HG03521 (cell line): ENCODE data around the gene RABGAP1L.
"Not testable (repeated sequence)": the region's sequence is repeated elsewhere in the genome, so short reads cannot be mapped to it uniquely, and the experiment has no call there.

Source experiments
- ATAC-seq: cut with Tn5 transposase; IDR thresholded peaks from one replicate; pipeline ENCODE4 v1.9.1; 2021; ENCODE audit warnings: mild to moderate bottlenecking, moderate library complexity; ENCODE audit not compliant: unreplicated experiment

The RABGAP1L gene

DNA sequence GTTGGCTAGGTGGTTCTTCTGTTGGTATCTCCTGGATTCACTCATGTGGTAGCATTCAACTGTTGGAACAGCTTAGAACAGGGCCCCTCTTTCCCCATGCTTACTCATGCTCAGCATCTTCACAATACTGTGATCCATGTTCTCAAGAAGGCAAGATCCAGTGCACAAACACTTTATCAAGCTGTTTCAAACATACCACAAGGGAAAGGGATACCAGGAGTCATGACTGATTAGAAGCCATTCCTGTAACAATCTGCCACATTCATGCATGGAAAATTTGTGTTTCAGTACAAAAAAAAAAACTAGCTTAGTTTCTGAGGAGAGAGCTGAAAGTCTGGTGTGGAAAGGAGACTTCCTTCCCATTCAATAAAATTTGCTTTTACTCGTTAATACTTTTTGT, 670.7 kb downstream of the RABGAP1L start:
- ATAC-seq: no peak

DNA sequence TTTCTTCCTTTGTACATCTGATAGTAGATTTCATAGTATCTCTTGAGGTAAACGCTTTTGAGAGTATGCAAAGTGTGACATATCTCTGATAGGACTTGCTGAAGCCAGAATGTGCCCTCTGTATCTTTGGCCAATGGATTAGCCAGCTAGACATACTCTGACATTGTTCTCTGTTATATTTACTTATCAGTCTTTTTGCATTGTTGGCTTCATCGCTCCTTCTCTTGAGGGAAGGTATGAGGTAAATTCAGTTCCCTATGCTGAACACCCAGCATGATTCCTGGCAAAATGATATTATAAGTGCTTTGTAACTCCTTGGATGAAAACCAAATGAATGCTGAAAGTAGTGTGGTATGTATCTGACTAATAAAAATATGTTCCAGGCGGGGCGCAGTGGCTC, 677.2 kb downstream of the RABGAP1L start:
- ATAC-seq: no peak

DNA sequence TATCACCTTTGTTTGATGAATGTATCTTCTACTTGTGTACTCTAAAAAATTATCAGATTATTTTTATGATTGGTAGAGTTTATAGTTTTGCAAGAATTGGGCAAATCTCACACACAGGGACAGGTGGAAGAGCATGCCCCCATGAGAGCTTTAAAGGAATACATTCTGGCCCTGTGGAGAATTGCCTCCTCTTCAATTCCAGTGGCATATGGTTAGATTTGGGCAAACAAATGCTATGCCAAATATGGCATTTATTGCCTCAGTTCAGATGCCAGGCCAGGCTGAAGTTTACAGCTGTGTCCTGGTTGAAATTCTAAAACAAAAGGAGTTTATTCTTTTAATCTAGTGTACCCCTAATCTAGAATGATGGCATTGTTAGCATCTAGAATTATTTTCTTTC, 678.1 kb downstream of the RABGAP1L start:
- ATAC-seq: no peak

DNA sequence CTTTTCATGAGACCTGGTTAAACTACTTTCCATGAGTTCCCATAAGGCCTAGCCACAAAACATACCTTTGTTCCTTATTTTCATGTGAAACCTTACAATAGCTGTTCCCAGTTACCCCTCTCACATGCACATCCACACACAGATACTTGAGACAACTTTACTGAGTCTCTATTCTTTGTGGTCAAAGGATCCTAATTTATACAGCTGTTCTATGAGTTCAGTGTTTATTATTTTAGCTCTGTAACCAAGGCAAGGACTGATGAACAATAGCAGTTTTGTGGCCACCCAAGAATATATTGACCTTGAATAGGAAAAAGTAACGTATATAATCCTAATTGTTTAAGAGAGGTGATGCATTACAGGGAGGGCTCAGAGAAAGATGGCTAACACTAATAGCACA, 679.9 kb downstream of the RABGAP1L start:
- no peak for ATAC-seq

DNA sequence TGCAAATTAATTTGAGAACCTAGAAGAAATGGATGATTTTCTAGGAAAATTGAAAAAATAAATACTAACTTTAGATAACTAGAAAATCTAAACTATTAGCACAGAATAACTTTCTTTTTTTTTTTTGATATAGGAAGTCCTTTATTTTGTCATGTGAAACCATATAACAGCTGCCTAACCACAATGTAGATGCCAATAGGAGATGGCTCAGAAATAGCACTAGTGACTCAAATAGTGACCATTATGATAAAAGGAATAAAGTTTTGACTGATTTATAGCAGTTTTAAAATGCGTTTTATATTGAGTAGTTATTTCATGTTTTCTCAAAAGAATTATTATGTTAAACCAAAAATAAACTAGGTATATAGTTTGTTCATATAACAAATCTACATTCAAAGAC, 682.4 kb downstream of the RABGAP1L start:
- no peak for ATAC-seq

DNA sequence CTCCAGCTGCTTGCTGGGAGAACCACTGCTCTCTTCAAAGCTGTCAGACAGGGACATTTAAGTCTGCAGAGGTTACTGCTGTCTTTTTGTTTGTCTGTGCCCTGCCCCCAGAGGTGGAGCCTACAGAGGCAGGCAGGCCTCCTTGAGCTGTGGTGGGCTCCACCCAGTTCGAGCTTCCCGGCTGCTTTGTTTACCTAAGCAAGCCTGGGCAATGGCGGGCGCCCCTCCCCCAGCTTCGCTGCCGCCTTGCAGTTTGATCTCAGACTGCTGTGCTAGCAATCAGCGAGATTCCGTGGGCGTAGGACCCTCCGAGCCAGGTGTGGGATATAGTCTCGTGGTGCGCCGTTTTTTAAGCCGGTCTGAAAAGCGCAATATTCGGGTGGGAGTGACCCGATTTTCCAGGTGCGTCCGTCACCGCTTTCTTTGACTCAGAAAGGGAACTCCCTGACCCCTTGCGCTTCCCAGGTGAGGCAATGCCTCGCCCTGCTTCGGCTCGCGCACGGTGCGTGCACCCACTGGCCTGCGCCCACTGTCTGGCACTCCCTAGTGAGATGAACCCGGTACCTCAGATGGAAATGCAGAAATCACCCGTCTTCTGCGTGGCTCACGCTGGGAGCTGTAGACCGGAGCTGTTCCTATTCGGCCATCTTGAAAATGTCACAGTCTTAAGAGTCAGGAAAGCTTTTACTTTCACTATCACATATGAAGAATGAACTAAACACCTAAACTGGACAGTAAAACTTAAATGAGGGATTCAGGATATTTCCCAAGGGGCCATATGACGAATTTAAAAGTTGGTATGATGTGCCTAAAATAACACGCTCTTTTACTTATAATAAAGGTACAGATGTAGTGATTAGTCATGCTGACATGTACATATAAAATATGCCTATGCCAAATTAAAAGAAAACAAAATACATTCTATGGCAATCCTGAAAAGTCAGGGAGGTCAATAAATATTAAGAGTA, 689.6 kb downstream of the RABGAP1L start:
- not testable (repeated sequence) for ATAC-seq

DNA sequence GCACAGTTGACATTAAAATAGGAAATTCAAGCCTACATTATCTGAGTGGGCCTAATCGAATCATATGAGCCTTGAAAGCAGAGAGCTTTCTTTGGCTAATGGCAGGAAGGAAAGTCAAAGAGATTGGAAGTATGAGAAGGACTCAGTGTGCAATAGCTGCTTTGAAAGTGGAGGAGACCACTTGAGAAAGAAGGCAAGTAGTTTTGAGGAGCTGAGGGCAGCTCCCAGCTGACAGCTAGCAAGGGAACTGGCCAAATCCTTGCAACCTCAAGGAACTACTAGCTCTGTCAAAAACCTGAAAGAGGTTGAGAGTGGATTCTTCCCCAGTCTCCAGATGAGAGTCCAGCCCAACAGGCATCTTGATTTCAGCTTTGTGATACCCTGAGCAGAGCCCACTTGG, 691.4 kb downstream of the RABGAP1L start:
- ATAC-seq: no peak

DNA sequence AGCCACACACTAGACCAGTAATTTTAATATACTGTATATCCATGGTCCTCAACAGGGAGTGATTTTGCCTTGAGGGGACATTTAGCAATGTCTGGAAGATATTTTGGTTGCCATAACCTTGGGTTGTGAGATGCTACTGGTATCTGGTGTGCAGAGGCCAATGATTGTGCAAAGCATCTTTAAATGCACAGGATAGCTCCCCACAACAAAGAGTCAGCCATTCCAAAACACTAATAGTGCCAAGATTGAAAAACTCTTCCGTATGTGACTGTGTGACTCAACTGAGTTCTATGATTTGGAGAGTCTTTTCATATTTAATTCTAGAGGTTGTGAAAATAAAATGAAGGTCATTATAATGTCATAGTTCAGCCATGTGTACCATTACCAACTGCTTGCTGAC, 699.0 kb downstream of the RABGAP1L start:
- no peak for ATAC-seq

DNA sequence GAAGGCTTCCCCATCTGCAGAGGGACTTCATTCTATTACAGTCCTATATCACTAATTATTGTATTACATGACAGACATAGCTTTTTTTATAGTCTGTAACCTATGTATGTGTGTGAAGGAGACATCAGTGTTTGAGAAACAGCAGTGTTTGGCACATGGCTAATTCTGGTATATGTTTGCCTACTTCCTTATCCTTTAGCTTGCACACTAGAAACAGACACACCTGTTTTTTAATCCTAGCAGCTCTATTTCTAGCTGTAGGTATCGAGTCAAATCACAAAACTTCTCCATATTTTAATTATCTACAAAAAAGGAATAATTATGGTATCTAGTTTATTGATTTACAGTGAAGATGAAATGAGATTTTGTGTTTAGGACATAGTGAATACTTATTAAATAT, 711.0 kb downstream of the RABGAP1L start:
- no peak for ATAC-seq

DNA sequence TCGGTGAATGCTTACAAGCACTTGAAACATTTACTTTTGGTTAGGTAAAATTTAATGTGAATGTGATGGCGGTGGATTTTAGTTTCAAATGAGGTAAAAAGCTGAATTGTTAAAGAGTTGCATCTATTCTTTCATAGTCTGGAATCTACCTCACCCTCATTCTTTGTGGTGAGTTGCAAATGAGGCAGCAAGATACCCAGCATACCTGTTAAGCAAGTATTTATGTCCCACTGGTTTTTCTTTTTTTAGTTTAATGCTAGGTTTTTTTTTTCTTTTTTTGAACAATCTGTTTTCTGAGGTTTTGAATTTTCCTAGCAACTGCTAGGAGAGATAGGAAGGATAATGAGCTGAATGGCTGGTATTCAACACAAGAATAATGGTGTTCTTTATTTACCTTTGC, 712.6 kb downstream of the RABGAP1L start:
- no peak for ATAC-seq

DNA sequence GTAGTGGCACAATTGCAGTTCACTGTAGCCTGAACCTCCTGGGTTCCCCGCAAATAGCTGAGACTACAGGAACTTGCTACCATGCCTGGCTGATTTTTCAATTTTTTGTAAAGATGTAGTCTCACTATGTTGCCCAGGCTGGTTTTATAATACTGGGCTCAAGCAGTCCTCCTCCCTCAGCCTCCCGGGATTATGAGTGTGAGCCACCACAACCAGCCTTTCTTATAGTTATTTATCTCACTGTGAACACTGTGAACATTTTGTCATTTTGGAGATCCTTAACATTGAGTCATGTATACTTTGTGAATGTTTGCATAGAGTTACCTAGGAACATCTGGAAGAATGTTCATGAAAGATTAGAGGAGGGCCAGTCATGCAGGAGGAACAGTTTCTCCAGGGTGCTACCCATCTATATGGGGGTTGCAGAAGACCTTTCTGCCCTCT, 713.3 kb downstream of the RABGAP1L start:
- no peak for ATAC-seq

DNA sequence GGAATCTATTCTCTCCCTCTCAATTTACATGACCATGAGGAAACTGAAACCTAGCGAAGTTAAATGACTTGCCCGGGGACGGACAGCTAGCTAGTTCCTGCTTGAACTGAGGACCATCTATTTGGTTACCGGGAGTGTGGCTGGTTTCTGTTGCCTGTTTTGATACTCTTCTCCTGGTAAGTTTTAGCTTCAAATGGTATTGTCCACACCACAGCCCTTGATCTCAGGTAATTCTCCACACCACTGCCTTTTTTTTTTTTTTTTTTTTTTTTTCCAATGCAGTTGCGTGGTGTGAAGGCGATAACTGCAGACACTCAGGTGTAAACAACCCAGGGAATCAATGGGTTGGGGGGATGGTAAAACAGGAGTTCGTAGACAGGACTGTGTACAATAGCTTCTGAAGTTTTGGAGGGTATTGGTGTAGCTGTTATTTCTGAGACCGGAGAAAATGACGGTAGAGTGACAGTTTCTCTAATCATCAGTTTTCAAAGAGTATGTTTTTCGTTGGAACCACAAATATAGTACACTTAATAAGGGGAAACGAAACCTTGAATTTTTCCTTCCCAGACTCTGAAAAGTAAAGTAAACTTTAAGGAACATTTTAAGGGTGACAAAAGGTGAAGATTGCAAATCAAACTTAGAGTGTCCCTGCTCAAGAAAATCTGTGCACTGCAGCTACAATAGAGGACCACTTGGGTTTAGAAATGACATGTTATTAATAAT, 715.2 kb downstream of the RABGAP1L start:
- no peak for ATAC-seq

DNA sequence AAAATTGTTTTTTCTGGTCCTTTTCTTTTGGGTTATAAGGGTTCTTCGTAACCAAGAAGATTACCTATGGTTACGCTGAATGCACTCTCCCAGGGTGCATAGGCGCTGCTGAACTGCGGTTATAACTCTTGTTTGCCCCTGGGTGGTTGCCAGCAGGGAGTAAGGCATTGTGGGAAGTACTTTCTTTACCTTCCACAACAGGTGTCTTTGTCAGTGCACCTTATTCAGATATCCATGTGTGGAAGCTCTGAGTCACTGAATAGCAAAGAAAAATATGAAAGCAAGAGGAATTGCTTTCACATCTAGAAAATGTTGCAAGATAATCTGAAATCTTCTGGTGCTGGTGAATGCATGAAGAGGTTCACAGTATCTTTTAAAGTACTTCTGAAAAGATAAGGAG, 716.0 kb downstream of the RABGAP1L start:
- ATAC-seq: no peak

DNA sequence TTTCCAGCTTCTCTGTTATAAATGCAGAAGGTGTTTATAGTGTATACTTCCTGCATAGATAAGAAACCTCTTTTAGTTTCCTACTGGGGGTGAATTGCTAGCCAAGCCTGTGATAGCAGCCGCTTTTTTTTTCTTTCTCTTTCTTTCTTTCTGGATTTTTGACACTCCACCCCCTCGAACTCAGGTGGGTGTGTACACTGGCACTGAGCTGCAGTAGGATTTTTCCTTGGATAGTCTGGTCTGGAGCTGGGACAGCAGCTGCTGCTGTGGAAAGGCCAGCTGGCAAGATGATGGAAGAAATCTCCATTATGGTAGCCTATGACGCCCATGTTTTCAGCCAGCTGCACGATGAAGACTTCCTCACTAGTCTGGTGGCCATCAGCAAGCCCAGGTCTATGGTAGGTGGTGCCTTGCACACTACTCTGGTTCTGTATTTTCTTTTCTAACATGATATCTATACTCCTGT, 717.9 kb downstream of the RABGAP1L start:
- ATAC-seq: no peak

DNA sequence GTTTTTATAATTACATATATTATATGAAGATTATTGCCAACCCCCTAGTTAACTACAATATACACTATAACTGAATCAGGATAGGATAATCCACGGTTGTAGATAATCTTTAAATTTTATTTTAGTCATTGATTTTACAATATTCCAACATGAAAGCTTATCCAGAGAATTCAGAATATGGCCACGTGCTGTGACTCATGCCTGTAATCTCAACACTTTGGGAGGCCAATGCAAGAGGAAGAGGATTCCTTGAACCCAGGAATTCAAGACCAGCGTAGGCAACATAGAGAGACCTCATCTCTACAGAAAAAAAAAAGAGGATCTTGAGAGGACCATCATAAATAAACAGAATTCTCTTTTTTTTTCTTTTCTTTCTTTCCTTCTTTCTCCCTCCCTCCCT, 720.9 kb downstream of the RABGAP1L start:
- ATAC-seq: no peak

DNA sequence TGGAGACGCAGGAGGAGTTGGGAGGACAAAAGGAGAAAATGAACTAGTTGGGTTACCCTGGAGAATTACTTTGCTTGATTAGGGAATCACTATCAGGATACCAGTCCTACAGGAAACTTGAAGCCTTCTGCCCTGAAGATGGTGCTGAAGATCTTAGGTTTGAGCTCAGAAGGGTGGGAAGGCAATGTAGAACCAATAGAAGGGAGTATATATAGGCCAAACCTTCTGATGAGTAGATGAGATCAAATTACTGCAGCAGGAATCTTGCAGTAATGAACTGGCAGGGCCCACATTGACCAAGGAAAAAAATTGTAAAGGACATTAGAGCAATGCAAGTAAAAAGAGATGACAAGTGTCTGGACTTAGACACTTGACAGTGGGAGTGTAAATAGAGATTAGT, 724.1 kb downstream of the RABGAP1L start:
- no peak for ATAC-seq

DNA sequence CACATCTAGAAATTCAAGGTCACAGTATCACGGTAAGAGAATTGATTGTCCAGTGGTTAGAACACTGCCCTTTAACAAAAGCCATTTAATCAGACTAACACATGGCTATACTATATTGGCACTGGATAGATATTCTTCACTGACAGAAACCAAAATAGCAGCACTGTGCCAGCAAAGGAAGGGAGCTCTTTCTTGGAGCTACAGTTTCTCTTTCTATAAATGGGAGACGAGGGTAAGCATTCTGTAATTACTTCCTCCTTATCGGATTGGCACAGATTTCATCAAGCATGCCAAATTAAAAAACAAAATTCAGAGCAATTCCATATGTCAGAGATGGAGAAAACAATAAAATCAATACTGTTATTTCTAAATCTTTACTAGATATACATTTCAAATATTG, 724.7 kb downstream of the RABGAP1L start:
- ATAC-seq: no peak

DNA sequence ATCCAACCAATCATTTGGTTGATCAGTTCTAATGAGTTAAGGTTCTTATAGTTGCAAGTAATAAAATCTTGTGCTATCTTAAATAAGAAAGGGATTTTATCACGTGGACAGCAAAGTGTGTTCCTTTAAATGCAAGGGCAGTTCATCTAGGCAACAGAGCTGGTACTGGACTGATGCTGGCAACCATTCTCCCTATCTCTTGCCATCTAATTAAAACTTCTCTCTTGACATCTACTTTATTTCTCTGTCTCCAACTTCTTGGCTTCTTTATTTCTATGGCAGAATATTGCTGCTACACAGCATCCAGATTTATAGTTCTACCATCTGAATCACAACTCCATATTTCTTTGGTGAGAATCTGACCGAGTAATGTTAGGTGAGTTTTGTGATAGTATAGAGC, 725.2 kb downstream of the RABGAP1L start:
- no peak for ATAC-seq

DNA sequence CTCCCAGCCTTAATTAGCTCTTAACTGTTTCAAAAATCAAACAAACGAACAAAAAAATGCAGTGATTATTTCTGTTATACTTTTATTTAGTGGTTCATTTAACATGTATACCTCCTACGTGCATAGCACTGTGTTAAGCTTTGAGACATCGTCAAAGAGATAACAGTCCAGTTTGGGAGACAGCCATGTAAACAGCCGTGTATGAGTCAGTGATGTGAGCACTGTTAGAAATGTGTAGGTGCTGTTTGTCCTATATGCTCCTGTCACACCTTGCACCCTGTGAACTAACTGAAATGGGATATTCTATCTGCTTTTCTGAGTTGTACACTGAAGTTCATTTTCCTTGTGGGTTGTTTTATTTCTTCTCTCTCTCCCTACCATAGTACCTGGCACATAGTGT, 730.7 kb downstream of the RABGAP1L start:
- ATAC-seq: no peak

DNA sequence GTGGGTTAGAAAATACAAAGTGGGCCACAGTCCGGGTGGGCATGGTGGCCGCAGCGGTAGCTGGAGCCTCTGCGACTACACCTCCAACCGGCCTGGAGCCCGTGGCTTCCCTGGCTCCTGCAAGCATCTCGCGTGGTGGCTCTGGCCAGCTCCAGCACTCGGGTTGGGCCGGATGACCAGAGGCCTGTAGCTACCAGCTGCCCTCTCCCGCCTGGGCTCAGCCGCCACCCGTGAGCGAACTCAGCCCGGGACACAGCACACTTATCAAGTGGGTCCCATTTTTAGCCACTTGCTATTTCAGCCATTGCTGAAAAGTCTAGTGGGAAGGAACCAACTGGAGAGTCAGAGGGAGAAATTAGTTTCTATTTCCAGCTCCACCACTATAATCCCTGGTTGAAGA, 732.7 kb downstream of the RABGAP1L start:
- no peak for ATAC-seq

DNA sequence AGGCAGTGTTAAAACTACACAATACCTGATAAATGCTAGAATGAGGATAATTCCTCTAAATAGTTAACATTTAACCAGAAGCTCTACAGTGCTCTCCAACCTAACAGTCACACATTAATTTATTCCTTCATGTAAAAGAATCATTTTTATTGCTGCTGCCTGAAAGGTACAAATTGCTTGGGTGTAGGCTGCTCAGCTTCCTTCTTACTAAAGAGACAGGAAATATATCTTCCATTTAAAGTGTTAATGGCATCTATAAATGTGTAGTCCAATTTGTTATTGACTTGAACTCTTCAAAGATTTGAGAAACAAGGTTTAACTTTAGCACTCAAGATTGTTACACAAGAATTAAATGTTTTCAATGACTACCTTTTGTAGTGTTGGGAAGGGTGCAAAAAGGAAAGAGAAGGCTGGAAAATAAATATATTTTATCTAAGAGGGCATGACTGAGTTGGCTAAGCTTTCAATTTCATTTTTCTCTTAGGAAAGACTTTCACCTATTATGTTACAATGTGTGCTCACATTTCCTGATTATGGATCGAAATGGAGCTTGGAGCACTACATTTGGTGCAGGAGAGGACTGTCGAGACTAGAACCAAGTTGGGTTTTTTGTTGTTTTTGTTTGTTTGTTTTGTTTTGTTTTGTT, 734.9 kb downstream of the RABGAP1L start:
- ATAC-seq: no peak
